ENCODE data around the gene VWA1. TPM values are rescaled to one million over a fixed set of nuclear protein-coding genes. Genes with fewer than 3 reads are reported as not detected.

VWA1 gene
- total RNA-seq, 2 experiments from 2014 or later, result not detected

DNA sequence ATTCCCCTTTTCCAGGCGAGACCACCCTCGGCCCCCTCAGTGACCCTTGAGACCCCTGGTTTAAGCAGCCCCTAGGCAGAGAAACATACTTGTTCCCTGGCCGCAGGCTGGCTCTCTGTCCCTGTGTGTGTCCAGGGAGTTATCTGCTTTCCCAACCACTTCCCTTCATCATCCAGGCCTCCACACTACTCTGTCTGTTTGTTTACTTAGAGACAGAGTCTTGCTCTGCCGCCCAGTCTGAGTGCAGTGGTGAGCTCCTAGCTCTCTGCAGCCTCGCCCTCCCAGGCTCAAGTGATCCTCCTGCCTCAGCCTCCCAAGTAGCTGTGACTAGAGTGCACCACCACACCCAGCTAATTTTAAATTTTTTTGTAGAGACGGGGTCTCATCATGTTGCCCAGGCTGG is 5.8 kb upstream of the VWA1 start:
- no peak for DNase-seq (ENCODE audit: low spot score)
- BruUV-seq (replicated peaks), result no TSS peak
- no peaks in the 10 kb centered on the region for H3K9me2 ChIP-seq (ENCODE audit: insufficient read depth, low read length)
- H4K20me1 ChIP-seq (ENCODE audit: insufficient read depth, low read length), result no peaks in the 10 kb centered on the region
- no peaks in the 10 kb centered on the region for H3K36me3 ChIP-seq (ENCODE audit: insufficient read depth, low read length)
- no peak overlapping the region for H3K27ac ChIP-seq (ENCODE audit: low read depth, low read length, poor library complexity, severe bottlenecking)
- no peak overlapping the region for H3K4me2 ChIP-seq (ENCODE audit: low read length)
- intact Hi-C loops (cut with micrococcal nuclease; ENCODE audit: unreplicated experiment), result no loop called here
- no peaks in the 10 kb centered on the region for H3K79me2 ChIP-seq (ENCODE audit: insufficient read depth, low read depth, low read length)
- H2AFZ ChIP-seq (ENCODE audit: low read length), result no peak overlapping the region
- no peaks in the 10 kb centered on the region for H3K9me3 ChIP-seq (ENCODE audit: low read length)
- no peak for TF ChIP-seq EZH2phosphoT487 (IDR thresholded peaks at IDR 0.05; ENCODE audit: borderline replicate concordance, low read depth, low read length)
- TF ChIP-seq, protein P1, sequence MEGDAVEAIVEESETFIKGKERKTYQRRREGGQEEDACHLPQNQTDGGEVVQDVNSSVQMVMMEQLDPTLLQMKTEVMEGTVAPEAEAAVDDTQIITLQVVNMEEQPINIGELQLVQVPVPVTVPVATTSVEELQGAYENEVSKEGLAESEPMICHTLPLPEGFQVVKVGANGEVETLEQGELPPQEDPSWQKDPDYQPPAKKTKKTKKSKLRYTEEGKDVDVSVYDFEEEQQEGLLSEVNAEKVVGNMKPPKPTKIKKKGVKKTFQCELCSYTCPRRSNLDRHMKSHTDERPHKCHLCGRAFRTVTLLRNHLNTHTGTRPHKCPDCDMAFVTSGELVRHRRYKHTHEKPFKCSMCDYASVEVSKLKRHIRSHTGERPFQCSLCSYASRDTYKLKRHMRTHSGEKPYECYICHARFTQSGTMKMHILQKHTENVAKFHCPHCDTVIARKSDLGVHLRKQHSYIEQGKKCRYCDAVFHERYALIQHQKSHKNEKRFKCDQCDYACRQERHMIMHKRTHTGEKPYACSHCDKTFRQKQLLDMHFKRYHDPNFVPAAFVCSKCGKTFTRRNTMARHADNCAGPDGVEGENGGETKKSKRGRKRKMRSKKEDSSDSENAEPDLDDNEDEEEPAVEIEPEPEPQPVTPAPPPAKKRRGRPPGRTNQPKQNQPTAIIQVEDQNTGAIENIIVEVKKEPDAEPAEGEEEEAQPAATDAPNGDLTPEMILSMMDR (conservative IDR thresholded peaks at IDR 0.05; ENCODE audit: low read length), result no peak
- ChIA-PET POLR2A (no interaction called here), CTCF (ENCODE audit: unreplicated experiment) (no interaction called here)
- H3K4me3 ChIP-seq (ENCODE audit: low read depth, low read length, poor library complexity, severe bottlenecking), result no peak overlapping the region
- no peaks in the 10 kb centered on the region for H3K4me1 ChIP-seq (ENCODE audit: insufficient read depth, low read length, poor library complexity, severe bottlenecking)

DNA sequence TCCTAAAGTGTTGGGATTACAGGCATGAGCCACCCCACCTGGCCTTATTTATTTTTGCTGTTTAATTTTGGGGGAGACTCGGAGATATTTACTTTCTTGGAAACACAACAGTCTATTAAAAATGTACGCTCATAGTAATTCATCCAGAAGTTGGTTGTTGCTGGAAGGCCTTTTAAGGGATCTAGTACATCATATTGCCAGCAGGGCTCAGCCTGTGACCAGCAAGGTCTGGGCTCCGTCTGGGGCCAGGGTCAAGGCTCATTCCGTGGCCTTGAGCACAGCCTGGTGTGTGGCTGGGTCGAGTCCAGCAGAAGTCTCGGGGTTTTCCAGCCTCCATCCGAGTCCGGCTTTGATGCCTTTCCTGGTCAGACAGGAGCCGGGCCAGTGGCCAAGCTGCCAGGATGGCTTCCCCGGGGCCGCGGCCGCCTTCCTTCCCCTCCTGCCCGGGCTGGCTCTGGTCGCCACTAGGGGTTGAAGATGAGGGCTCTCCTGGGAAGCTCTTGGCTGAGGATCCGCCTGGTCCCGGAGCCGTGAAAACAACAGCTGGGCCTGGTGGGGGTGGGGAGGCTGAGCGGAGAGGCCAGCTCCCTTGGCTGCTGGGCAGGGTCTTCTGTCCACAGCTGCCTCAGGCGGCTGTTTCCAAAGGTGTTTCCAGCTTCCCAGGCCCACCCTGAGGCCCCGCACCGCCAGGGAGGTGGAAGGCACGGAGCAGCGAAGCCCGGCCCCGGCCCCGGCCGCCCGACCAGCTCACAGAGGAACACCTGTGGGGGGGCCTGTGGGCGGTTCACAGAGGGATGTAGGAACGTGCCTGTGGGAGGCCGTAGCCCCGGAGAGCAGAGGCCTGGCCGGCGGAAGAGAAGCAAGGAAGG is 5.1 kb upstream of the VWA1 start:
- intact Hi-C loops (cut with micrococcal nuclease; ENCODE audit: unreplicated experiment), result no loop called here
- Histone ChIP-seq H3K9me2 (ENCODE audit: insufficient read depth, low read length) (no peaks in the 10 kb centered on the region), H3K9me3 (ENCODE audit: low read length) (no peaks in the 10 kb centered on the region), H4K20me1 (ENCODE audit: insufficient read depth, low read length) (no peaks in the 10 kb centered on the region), H3K36me3 (ENCODE audit: insufficient read depth, low read length) (no peaks in the 10 kb centered on the region), H3K79me2 (ENCODE audit: insufficient read depth, low read depth, low read length) (no peaks in the 10 kb centered on the region), H3K27ac (ENCODE audit: low read depth, low read length, poor library complexity, severe bottlenecking) (no peak overlapping the region), H3K4me2 (ENCODE audit: low read length) (no peak overlapping the region), H3K4me3 (ENCODE audit: low read depth, low read length, poor library complexity, severe bottlenecking) (no peak overlapping the region), H3K4me1 (ENCODE audit: insufficient read depth, low read length, poor library complexity, severe bottlenecking) (no peaks in the 10 kb centered on the region), H2AFZ (ENCODE audit: low read length) (no peak overlapping the region)
- CTCF ChIA-PET (ENCODE audit: unreplicated experiment), result no interaction called here
- no peak for DNase-seq (ENCODE audit: low spot score)
- POLR2A ChIA-PET, result no interaction called here
- BruUV-seq (replicated peaks), result no TSS peak
- TF ChIP-seq EZH2phosphoT487 (IDR thresholded peaks at IDR 0.05; ENCODE audit: borderline replicate concordance, low read depth, low read length), result no peak
- TF ChIP-seq, protein P1 (conservative IDR thresholded peaks at IDR 0.05; ENCODE audit: low read length), result no peak

Data from OCI-LY7 (cell line).